IPS DF 6.9 (cell line): Measurements from ENCODE around the gene DPY30.
"Not testable (repeated sequence)": the region's sequence is repeated elsewhere in the genome, so short reads cannot be mapped to it uniquely, and the experiment has no call there.

Experiments used
- DNase-seq: peaks from one replicate; pipeline ENCODE4 v3.0.0-alpha.2; 2013; ENCODE audit warnings: low read depth, low spot score
- H3K27ac ChIP-seq: one replicate; pipeline ENCODE4 v1.5.1; 2013; ENCODE audit warnings: low read length, control low read depth
- H3K27me3 ChIP-seq: 2 replicates; pipeline ENCODE4 v1.6.1; 2013; ENCODE audit warnings: mild to moderate bottlenecking, low read length; ENCODE audit not compliant: control insufficient read depth, insufficient read depth
- H3K36me3 ChIP-seq: 2 replicates; pipeline ENCODE4 v1.6.1; 2013; ENCODE audit warnings: low read length; ENCODE audit not compliant: control insufficient read depth, insufficient read depth
- H3K4me1 ChIP-seq: 2 replicates; pipeline ENCODE4 v1.6.1; 2013; ENCODE audit warnings: low read length; ENCODE audit not compliant: control insufficient read depth, insufficient read depth
- H3K4me3 ChIP-seq: 2 replicates; pipeline ENCODE4 v1.5.1; 2013; ENCODE audit warnings: mild to moderate bottlenecking, low read length
- H3K9me3 ChIP-seq: 2 replicates; pipeline ENCODE4 v1.6.1; 2013; ENCODE audit warnings: low read length, inconsistent platforms; ENCODE audit not compliant: control insufficient read depth, insufficient read depth
- WGBS: extraction: QIAGEN DNeasy Blood & Tissue Kit; methylation state at CpG from one replicate; pipeline ENCODE4 v1.1.7; 2013; ENCODE audit warnings: mixed read lengths, missing lambda C conversion rate; ENCODE audit not compliant: insufficient read length, insufficient coverage; 5-methylcytosine and 5-hydroxymethylcytosine counted together

DPY30 gene

GRCh38 chr2:32054583-32054982 is 15.0 kb upstream of the DPY30 start:
- not testable (repeated sequence) for H3K36me3 ChIP-seq, H3K27me3 ChIP-seq, H3K4me1 ChIP-seq, DNase-seq, H3K27ac ChIP-seq, H3K4me3 ChIP-seq, H3K9me3 ChIP-seq
- no CpG with 5 or more reads among the region's 3 CpGs for WGBS

- H3K27me3 ChIP-seq = no peaks in the 10 kb centered on the region
- WGBS = no CpG with 5 or more reads among the region's 11 CpGs
- H3K4me1 ChIP-seq = no peaks in the 10 kb centered on the region
- DNase-seq = no peak
- no peaks in the 10 kb centered on the region for H3K36me3 ChIP-seq
- no peak overlapping the region for H3K27ac ChIP-seq
- H3K4me3 ChIP-seq = no peak overlapping the region
- no peaks in the 10 kb centered on the region for H3K9me3 ChIP-seq
Measured at GRCh38 chr2:32051836-32052439, 12.3 kb upstream of the DPY30 start.

GRCh38 chr2:32043561-32043960 is 4.0 kb upstream of the DPY30 start:
- Histone ChIP-seq H3K4me1 (no peaks in the 10 kb centered on the region), H3K4me3 (no peak overlapping the region), H3K9me3 (no peaks in the 10 kb centered on the region), H3K27ac (no peak overlapping the region), H3K27me3 (no peaks in the 10 kb centered on the region), H3K36me3 (no peaks in the 10 kb centered on the region)
- no CpG with 5 or more reads among the region's 7 CpGs for WGBS
- DNase-seq = no peak

GRCh38 chr2:32034198-32034887 is 5.3 kb downstream of the DPY30 start:
- H3K4me1 ChIP-seq, H3K9me3 ChIP-seq, H3K27ac ChIP-seq, H3K27me3 ChIP-seq, H3K36me3 ChIP-seq, DNase-seq, H3K4me3 ChIP-seq: not testable (repeated sequence)
- no CpG with 5 or more reads among the region's 8 CpGs for WGBS

GRCh38 chr2:32018789-32019482 is 20.7 kb downstream of the DPY30 start:
- no CpG with 5 or more reads among the region's 9 CpGs for WGBS
- H3K4me1 ChIP-seq, H3K36me3 ChIP-seq: not testable (repeated sequence)

GRCh38 chr2:32012872-32013271 is 26.7 kb downstream of the DPY30 start:
- Histone ChIP-seq H3K27me3 (no peaks in the 10 kb centered on the region), H3K9me3 (no peaks in the 10 kb centered on the region), H3K36me3 (no peaks in the 10 kb centered on the region; the same call in 1 of the 2 replicates), H3K4me3 (no peak overlapping the region), H3K27ac (no peak overlapping the region), H3K4me1 (no peaks in the 10 kb centered on the region)
- WGBS = no CpG with 5 or more reads among the region's 1 CpG
- no peak for DNase-seq

More at GRCh38 chr2:32018789-32019482, 20.7 kb downstream of the DPY30 start:
- H3K27me3 ChIP-seq, H3K27ac ChIP-seq, DNase-seq, H3K9me3 ChIP-seq, H3K4me3 ChIP-seq: not testable (repeated sequence)

- no peak for DNase-seq
- no peaks in the 10 kb centered on the region for H3K27me3 ChIP-seq
- no CpG with 5 or more reads among the region's 5 CpGs for WGBS
- H3K36me3 ChIP-seq = no peaks in the 10 kb centered on the region; the same call in 1 of the 2 replicates
- H3K9me3 ChIP-seq = no peaks in the 10 kb centered on the region
- H3K27ac ChIP-seq = no peak overlapping the region
- no peaks in the 10 kb centered on the region for H3K4me1 ChIP-seq
- peak overlapping the region; percentile 25; the same call in 1 of the 2 replicates for H3K4me3 ChIP-seq
Measured at GRCh38 chr2:32011485-32011960, 28.1 kb downstream of the DPY30 start.

GRCh38 chr2:32010670-32011484 is 28.7 kb downstream of the DPY30 start, which contains the start of gene MEMO1:
MEMO1 (minus strand) TSS chr2:32011008; CDS start chr2:32010247, 761 bp downstream.
- Histone ChIP-seq H3K27ac (no peak within 1 kb of the TSS), H3K27me3 (no peaks in the 10 kb centered on the region), H3K4me1 (no peaks in the 10 kb centered on the region), H3K36me3 (no peaks in the 10 kb centered on the region; the same call in 1 of the 2 replicates), H3K9me3 (no peaks in the 10 kb centered on the region), H3K4me3 (peak within 1 kb of the TSS; percentile 81)
- DNase-seq = peak; percentile 61
- no CpG with 5 or more reads among the region's 57 CpGs for WGBS

GRCh38 chr2:32010280-32010669 is 29.3 kb downstream of the DPY30 start:
- H3K27ac ChIP-seq, H3K9me3 ChIP-seq, H3K4me1 ChIP-seq, DNase-seq, H3K36me3 ChIP-seq, H3K27me3 ChIP-seq: not testable (repeated sequence)
- peak overlapping the region; percentile 81; the same call in 1 of the 2 replicates for H3K4me3 ChIP-seq
- WGBS = no CpG with 5 or more reads among the region's 43 CpGs
